ENCODE measurements around the gene VIPR1. TPM values are rescaled to one million over a fixed set of nuclear protein-coding genes. Genes with fewer than 3 reads are reported as not detected.

Gene VIPR1
- total and polyA plus RNA-seq, 2 donors (not counting 1 experiment from before 2014, with no cell fraction given), result 0.79 to 5.8 TPM

GRCh38 chr3:42549131-42549530 is 46.7 kb downstream of the VIPR1 start:
- Histone ChIP-seq H3K27ac (ENCODE audit: low read length in 2 of 2) (no peak overlapping the region), H3K4me1 (ENCODE audit: control insufficient read depth in 2 of 2, insufficient read depth in 2 of 2, low read length in 2 of 2) (no peaks in the 10 kb centered on the region), H3K9me3 (ENCODE audit: control extremely low read depth in 1 of 3, control insufficient read depth in 2 of 3, insufficient read depth in 1 of 3, low read length in 2 of 3) (no peaks in the 10 kb centered on the region), H3K4me2 (replicated peaks; ENCODE audit: low read depth, low read length, poor library complexity, severe bottlenecking) (no peak overlapping the region), H3K79me2 (ENCODE audit: control insufficient read depth, insufficient read depth, low read length) (no peaks in the 10 kb centered on the region), H4K20me1 (ENCODE audit: control insufficient read depth, insufficient read depth, low read length, poor library complexity, severe bottlenecking) (no peaks in the 10 kb centered on the region), H3K27me3 (replicated peaks in 1 of 4; ENCODE audit: control extremely low read depth in 1 of 4, control insufficient read depth in 3 of 4, insufficient read depth in 4 of 4, low read length in 3 of 4) (no peaks in the 10 kb centered on the region), H3K36me3 (replicated peaks in 1 of 2; ENCODE audit: control extremely low read depth in 1 of 2, control insufficient read depth in 1 of 2, extremely low read depth in 1 of 2, insufficient read depth in 2 of 2, low read length in 1 of 2) (peaks cover 0 to 24% of the 10 kb centered on the region in 2 experiments), H3K4me3 (ENCODE audit: control extremely low read depth in 1 of 5, extremely low read depth in 1 of 5, insufficient read depth in 1 of 5, low read depth in 2 of 5, low read length in 4 of 5) (no peak overlapping the region), H3K9ac (ENCODE audit: low read length) (no peak overlapping the region), H2AFZ (ENCODE audit: insufficient read depth, low read depth, low read length, poor library complexity, severe bottlenecking) (no peak overlapping the region)
- Mint-ChIP-seq H3K9me3 (ENCODE audit: insufficient read depth) (no peaks in the 10 kb centered on the region), H3K27ac (no peak overlapping the region), H3K27me3 (no peaks in the 10 kb centered on the region), H3K4me1 (no peaks in the 10 kb centered on the region), H3K4me3 (no peak overlapping the region)
- no peak for DNase-seq
- POLR2A ChIA-PET, result interaction anchor here (1.2 kb wide), 1 partner anchor 9 kb away, joined by 3 read pairs; no protein-coding TSS in a partner anchor
- ATAC-seq (ENCODE audit: low read depth), result no peak
- WGBS (ENCODE audit: insufficient coverage), result 96% methylated on average over 2 of the region's 2 CpGs
- TF ChIP-seq EZH2 (IDR thresholded peaks at IDR 0.05; ENCODE audit: borderline replicate concordance, insufficient read depth, low read depth, low read length, poor library complexity, severe bottlenecking), result no peak
- TF ChIP-seq CTCF (IDR thresholded peaks at IDR 0.05), result no peak
- CTCF ChIA-PET, result interaction anchor here (0.8 to 9.0 kb wide), 8 partner anchors 8 to 302 kb away, joined by 3 to 71 read pairs (median 6); partner anchors contain the start of gene VIPR1
- intact Hi-C loops (cut with micrococcal nuclease), result no loop called here

GRCh38 chr3:42550250-42550649 is 47.8 kb downstream of the VIPR1 start:
- intact Hi-C loops (cut with micrococcal nuclease), result no loop called here
- no peak overlapping the region for H2AFZ ChIP-seq (ENCODE audit: insufficient read depth, low read depth, low read length, poor library complexity, severe bottlenecking)
- H3K4me3 ChIP-seq (ENCODE audit: control extremely low read depth in 1 of 5, extremely low read depth in 1 of 5, insufficient read depth in 1 of 5, low read depth in 2 of 5, low read length in 4 of 5), result no peak overlapping the region
- H3K36me3 ChIP-seq (replicated peaks in 1 of 2; ENCODE audit: control extremely low read depth in 1 of 2, control insufficient read depth in 1 of 2, extremely low read depth in 1 of 2, insufficient read depth in 2 of 2, low read length in 1 of 2), result peaks cover 0 to 32% of the 10 kb centered on the region in 2 experiments
- H3K79me2 ChIP-seq (ENCODE audit: control insufficient read depth, insufficient read depth, low read length), result no peaks in the 10 kb centered on the region
- H3K9me3 ChIP-seq (ENCODE audit: control extremely low read depth in 1 of 3, control insufficient read depth in 2 of 3, insufficient read depth in 1 of 3, low read length in 2 of 3), result no peaks in the 10 kb centered on the region
- ChIA-PET POLR2A (no interaction called here), CTCF (interaction anchor here (1.3 to 9.0 kb wide), 4 partner anchors 9 to 49 kb away, joined by 4 to 71 read pairs (median 32); partner anchors contain the start of gene VIPR1)
- H3K9ac ChIP-seq (ENCODE audit: low read length), result no peak overlapping the region
- Mint-ChIP-seq H3K4me3 (no peak overlapping the region), H3K9me3 (ENCODE audit: insufficient read depth) (no peaks in the 10 kb centered on the region), H3K27ac (peak overlapping the region; percentile 28), H3K4me1 (no peaks in the 10 kb centered on the region), H3K27me3 (no peaks in the 10 kb centered on the region)
- no CpG with 5 or more reads among the region's 1 CpG for WGBS (ENCODE audit: insufficient coverage)
- no peak overlapping the region for H3K27ac ChIP-seq (ENCODE audit: low read length in 2 of 2)
- no peak for ATAC-seq (ENCODE audit: low read depth)
- TF ChIP-seq EZH2 (IDR thresholded peaks at IDR 0.05; ENCODE audit: borderline replicate concordance, insufficient read depth, low read depth, low read length, poor library complexity, severe bottlenecking), result no peak
- no peak for TF ChIP-seq CTCF (IDR thresholded peaks at IDR 0.05)
- H3K4me1 ChIP-seq (ENCODE audit: control insufficient read depth in 2 of 2, insufficient read depth in 2 of 2, low read length in 2 of 2), result no peaks in the 10 kb centered on the region
- H4K20me1 ChIP-seq (ENCODE audit: control insufficient read depth, insufficient read depth, low read length, poor library complexity, severe bottlenecking), result no peaks in the 10 kb centered on the region
- DNase-seq, result no peak
- no peaks in the 10 kb centered on the region for H3K27me3 ChIP-seq (replicated peaks in 1 of 4; ENCODE audit: control extremely low read depth in 1 of 4, control insufficient read depth in 3 of 4, insufficient read depth in 4 of 4, low read length in 3 of 4)
- no peak overlapping the region for H3K4me2 ChIP-seq (replicated peaks; ENCODE audit: low read depth, low read length, poor library complexity, severe bottlenecking)
